Measurements from ENCODE around the gene OR10AD1.
A peak's percentile ranks its signal among the peaks of the same experiment; 100 is the strongest.
"Not testable (repeated sequence)": the region's sequence is repeated elsewhere in the genome, so short reads cannot be mapped to it uniquely, and the experiment has no call there.

The OR10AD1 gene

GRCh38 chr12:48157889-48158370 is 45.2 kb downstream of the OR10AD1 start:
- no peak for DNase-seq

- DNase-seq = peak; percentile 91
Observed at GRCh38 chr12:48157018-48157888, 45.8 kb downstream of the OR10AD1 start, which contains the start of gene ASB8. ASB8 (minus strand) TSS chr12:48157515; CDS start chr12:48153496, 4,019 bp downstream.

GRCh38 chr12:48156652-48157017 is 46.5 kb downstream of the OR10AD1 start:
- no peak for DNase-seq

- DNase-seq = not testable (repeated sequence)
Observed at GRCh38 chr12:48155786-48156185, 47.3 kb downstream of the OR10AD1 start.
